WTC11 (cell line): ENCODE measurements around the gene PDZD2.

ENCODE experiments used
- E2F1 ChIP-seq: sonication (generic); formaldehyde crosslinking; IDR thresholded peaks from 2 replicates; pipeline ENCODE4 v1.8.0; 2022; ENCODE audit warnings: mild to moderate bottlenecking, missing genetic modification reagents
- E2F5 ChIP-seq: sonication (generic); formaldehyde crosslinking; IDR thresholded peaks from 2 replicates; pipeline ENCODE4 v1.8.1; 2022; ENCODE audit warnings: mild to moderate bottlenecking, moderate library complexity, missing genetic modification reagents
- FOXK1 ChIP-seq: sonication (generic); formaldehyde crosslinking; IDR thresholded peaks from 2 replicates; pipeline ENCODE4 v1.8.0; 2022; ENCODE audit warnings: mild to moderate bottlenecking, moderate library complexity, missing genetic modification reagents
- FOXP1 ChIP-seq: sonication (generic); formaldehyde crosslinking; IDR thresholded peaks from 2 replicates; pipeline ENCODE4 v1.8.0; 2022; ENCODE audit warnings: missing genetic modification reagents, mild to moderate bottlenecking, moderate library complexity, borderline replicate concordance
- KAT7 ChIP-seq: sonication (generic); formaldehyde crosslinking; IDR thresholded peaks from 2 replicates; pipeline ENCODE4 v1.8.1; 2023; ENCODE audit warnings: missing genetic modification reagents, mild to moderate bottlenecking, borderline replicate concordance
- NR3C1 ChIP-seq: sonication (generic); formaldehyde crosslinking; conservative IDR thresholded peaks from 2 replicates; pipeline ENCODE4 v1.8.1; 2023; ENCODE audit warnings: low read depth, mild to moderate bottlenecking, missing genetic modification reagents
- USF1 ChIP-seq: sonication (generic); formaldehyde crosslinking; IDR thresholded peaks from 2 replicates; pipeline ENCODE4 v1.8.0; 2022; ENCODE audit warnings: mild to moderate bottlenecking, missing genetic modification reagents
- ZNF121 ChIP-seq: sonication (generic); formaldehyde crosslinking; IDR thresholded peaks from 2 replicates; pipeline ENCODE4 v1.8.0; 2023; ENCODE audit warnings: missing genetic modification reagents
- ZNF317 ChIP-seq: sonication (generic); formaldehyde crosslinking; IDR thresholded peaks from 2 replicates; pipeline ENCODE4 v1.8.1; 2023; ENCODE audit warnings: low read depth, mild to moderate bottlenecking, moderate library complexity, missing genetic modification reagents, borderline replicate concordance
- ZNF396 ChIP-seq: fragments of 250-450 bp; sonication (Bioruptor Pico); IDR thresholded peaks from 2 replicates; pipeline ENCODE4 v1.8.0; 2021; ENCODE audit warnings: mild to moderate bottlenecking, moderate library complexity, borderline replicate concordance
- TF ChIP-seq, protein P1 (sequence below): fragments of 200-600 bp; IDR thresholded peaks from 2 replicates; pipeline ENCODE4 v1.8.0; 2022; ENCODE audit warnings: antibody characterized with exemption
- TF ChIP-seq, protein P2 (sequence below): sonication (generic); formaldehyde crosslinking; IDR thresholded peaks from 2 replicates; pipeline ENCODE4 v1.8.1; 2023; ENCODE audit warnings: mild to moderate bottlenecking, moderate library complexity, missing genetic modification reagents
- TF ChIP-seq, protein P3 (sequence below): sonication (generic); formaldehyde crosslinking; conservative IDR thresholded peaks from 2 replicates; pipeline ENCODE4 v1.8.1; 2022; ENCODE audit warnings: mild to moderate bottlenecking, missing genetic modification reagents

DNA sequence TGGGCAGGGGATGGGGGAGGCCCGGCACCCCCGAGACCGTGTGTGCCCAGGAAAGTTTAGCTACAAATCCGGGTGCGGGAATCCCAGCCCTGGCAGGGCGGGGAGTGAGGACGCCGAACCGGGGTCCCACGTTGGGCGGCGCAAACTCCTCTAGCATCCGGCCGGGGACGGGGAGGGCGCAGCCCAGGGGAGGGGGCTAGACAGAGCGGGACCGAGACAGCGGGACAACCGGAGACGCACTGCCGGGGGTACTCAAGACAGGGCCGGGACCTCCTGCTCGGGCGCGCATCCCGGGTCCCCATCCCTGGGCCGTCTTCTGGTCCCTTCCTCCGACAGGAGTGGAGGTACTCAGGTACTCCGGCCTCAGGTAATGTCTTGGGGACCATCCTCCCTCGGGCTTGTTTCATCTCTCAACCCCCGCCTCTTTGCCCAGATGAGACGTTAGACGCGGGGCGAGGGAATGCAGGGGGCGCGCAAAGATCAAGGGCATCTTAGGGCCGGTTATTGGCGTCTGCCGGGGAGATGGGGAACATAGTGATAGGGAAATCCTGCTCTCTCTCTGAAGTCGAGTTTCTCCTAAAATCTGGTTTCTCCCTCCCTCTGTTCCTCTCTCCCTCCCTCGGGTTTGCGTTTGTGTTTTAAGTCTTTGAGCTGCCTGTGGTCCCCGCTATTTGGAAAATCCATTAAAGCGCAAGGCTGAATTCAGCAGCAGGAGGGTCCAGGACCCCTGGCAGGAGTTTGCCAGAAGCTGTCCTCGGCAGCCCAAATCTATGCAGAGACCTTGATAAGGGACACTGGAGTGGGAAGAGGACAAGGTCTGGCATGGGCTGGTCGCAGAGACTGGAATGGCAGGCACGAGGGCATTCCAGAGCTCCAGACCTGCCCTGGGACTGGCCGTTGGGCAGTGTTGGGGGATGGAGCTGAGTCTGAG, 815 bp downstream of the PDZD2 start:
- TF ChIP-seq NR3C1 (CRISPR knock-in tag), result no peak
- TF ChIP-seq, protein P1, sequence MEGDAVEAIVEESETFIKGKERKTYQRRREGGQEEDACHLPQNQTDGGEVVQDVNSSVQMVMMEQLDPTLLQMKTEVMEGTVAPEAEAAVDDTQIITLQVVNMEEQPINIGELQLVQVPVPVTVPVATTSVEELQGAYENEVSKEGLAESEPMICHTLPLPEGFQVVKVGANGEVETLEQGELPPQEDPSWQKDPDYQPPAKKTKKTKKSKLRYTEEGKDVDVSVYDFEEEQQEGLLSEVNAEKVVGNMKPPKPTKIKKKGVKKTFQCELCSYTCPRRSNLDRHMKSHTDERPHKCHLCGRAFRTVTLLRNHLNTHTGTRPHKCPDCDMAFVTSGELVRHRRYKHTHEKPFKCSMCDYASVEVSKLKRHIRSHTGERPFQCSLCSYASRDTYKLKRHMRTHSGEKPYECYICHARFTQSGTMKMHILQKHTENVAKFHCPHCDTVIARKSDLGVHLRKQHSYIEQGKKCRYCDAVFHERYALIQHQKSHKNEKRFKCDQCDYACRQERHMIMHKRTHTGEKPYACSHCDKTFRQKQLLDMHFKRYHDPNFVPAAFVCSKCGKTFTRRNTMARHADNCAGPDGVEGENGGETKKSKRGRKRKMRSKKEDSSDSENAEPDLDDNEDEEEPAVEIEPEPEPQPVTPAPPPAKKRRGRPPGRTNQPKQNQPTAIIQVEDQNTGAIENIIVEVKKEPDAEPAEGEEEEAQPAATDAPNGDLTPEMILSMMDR, result no peak
- no peak for TF ChIP-seq FOXK1
- no peak for TF ChIP-seq ZNF317 (CRISPR knock-in tag)
- no peak for TF ChIP-seq ZNF121
- TF ChIP-seq USF1 (CRISPR knock-in tag), result no peak
- TF ChIP-seq E2F5, result no peak
- TF ChIP-seq FOXP1, result no peak
- TF ChIP-seq, protein P2, sequence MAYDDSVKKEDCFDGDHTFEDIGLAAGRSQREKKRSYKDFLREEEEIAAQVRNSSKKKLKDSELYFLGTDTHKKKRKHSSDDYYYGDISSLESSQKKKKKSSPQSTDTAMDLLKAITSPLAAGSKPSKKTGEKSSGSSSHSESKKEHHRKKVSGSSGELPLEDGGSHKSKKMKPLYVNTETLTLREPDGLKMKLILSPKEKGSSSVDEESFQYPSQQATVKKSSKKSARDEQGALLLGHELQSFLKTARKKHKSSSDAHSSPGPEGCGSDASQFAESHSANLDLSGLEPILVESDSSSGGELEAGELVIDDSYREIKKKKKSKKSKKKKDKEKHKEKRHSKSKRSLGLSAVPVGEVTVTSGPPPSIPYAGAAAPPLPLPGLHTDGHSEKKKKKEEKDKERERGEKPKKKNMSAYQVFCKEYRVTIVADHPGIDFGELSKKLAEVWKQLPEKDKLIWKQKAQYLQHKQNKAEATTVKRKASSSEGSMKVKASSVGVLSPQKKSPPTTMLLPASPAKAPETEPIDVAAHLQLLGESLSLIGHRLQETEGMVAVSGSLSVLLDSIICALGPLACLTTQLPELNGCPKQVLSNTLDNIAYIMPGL (CRISPR knock-in tag), result no peak
- no peak for TF ChIP-seq E2F1 (CRISPR knock-in tag)
- no peak for TF ChIP-seq ZNF396
- 0 out of 2 replicates have a peak, but pooled peaks have one; percentile 46 for TF ChIP-seq KAT7 (CRISPR knock-in tag)
- TF ChIP-seq, protein P3, sequence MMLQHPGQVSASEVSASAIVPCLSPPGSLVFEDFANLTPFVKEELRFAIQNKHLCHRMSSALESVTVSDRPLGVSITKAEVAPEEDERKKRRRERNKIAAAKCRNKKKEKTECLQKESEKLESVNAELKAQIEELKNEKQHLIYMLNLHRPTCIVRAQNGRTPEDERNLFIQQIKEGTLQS (CRISPR knock-in tag), result no peak
